IPS DF 4.7 (cell line): Measurements from ENCODE around the gene SLC6A11.

Source experiments
- DNase-seq: peaks from one replicate; pipeline ENCODE4 v3.0.0-alpha.2; 2013; ENCODE audit warnings: low spot score; ENCODE audit errors: extremely low read depth

The SLC6A11 gene

DNA sequence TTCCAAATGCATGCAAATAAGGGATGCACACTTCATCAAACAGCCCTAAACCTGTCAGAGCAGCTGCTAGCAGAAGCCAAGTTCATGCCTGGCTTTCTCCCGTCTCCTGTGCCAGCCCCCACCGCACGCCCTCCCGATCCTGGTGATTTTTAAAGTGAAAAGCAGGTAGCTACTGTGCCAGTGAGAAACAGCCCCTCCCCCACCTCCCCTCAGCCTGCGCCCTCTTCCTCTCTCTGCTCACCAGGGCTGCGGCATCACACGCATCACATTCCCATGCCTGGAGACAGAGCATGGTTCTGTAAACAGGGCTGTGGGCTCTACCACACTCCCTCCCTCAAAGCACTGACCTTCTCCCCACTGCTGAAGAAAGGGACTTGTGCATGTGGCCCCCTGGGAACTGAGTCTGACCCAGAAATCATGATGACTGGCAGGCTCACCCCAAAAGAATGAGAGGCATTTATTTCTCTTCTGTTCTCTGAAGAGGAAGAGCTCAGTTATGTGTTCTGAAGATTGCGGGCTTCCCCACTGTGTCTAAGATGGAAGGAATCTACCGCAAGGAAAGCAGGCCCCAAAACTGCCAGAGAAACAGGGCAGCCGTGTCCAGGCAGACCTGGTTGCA, 162.0 kb downstream of the SLC6A11 start:
- DNase-seq = no peak

DNA sequence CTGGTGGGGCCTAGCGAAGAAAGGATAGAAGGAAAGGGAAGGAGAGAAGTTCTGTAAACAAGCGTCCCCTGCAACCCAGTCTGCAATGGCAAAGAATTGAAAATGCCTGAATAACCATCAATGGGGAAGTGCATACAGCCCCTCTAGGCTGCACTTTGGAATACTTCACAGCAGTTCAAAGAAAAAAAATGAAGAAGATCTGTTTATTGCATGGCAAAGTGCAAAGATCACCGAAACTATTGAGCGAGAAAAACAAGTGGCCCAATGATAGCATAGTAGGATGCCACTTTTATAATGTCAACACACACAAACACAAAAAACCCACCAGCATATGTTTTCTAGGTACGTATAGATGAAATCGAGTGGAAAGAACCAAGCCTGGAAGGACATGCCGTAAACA, 162.9 kb downstream of the SLC6A11 start:
- no peak for DNase-seq

- DNase-seq = no peak
Observed at GRCh38 chr3:10980312-10980711, 164.3 kb downstream of the SLC6A11 start.

DNA sequence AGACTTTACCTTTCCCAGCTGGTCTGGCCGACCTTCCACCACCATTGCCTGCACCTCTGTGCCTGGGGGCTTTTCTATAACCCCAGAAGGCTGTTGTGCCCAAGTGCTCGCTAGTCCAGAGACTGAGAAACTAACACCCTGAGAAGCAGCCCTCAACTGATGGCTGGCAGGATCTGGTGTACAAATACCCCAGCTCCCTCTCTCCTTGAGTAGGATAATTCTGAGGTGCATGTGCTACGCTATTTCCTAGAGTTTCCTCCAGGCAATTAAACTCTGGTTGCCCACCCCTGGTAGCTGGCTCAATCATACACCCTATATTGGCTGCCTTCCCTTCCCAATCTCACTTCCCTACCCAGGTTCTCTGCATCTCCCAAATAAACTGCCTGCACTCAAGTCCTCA, 165.0 kb downstream of the SLC6A11 start:
- DNase-seq = no peak

GRCh38 chr3:10981961-10982360, 165.9 kb downstream of the SLC6A11 start:
- DNase-seq = no peak

GRCh38 chr3:10982782-10983181, 166.8 kb downstream of the SLC6A11 start:
- DNase-seq = no peak

GRCh38 chr3:10983219-10983916, 167.3 kb downstream of the SLC6A11 start:
- no peak for DNase-seq

- no peak for DNase-seq
Observed at GRCh38 chr3:10984371-10984896, 168.4 kb downstream of the SLC6A11 start.

DNA sequence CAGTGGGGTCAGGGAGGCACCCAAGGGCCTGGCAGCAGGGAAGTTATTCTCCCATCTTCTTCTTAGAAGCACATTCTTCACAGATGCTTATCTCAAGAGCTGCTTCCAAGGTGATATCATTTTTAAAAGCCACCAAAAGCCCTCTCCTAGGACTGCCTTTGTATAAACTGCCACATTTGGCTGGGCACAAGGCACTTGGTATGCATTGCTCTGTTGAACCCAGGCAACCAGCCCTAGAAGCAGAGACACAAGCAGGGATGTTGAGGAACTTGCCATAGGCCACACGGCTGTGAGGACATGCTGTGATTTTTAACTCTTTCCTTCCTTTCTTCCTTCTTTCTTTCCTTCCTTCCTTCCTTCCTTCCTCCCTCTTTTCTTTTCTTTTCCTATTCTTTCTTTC, 169.2 kb downstream of the SLC6A11 start:
- DNase-seq = no peak

DNA sequence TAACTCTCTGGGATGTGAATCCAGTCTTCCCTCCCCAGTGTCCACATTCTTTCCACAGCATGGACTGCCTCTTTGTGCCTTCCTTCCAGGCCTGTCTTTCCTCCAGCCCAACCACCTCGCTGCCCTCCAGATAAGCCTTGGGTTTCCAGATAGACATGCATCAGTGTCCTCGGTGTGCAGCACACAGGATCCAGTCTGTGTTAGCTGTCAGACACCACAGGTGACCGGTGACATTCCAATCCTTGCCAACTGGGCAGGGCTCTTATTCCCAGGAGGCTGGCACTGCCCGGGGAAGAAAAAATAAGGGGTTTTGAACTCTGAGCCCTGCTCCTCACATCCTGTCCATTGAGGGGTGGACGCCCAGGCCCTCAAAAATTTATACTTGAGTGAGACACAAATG, 170.6 kb downstream of the SLC6A11 start:
- no peak for DNase-seq

GRCh38 chr3:10988001-10988665, 172.1 kb downstream of the SLC6A11 start:
- no peak for DNase-seq

DNA sequence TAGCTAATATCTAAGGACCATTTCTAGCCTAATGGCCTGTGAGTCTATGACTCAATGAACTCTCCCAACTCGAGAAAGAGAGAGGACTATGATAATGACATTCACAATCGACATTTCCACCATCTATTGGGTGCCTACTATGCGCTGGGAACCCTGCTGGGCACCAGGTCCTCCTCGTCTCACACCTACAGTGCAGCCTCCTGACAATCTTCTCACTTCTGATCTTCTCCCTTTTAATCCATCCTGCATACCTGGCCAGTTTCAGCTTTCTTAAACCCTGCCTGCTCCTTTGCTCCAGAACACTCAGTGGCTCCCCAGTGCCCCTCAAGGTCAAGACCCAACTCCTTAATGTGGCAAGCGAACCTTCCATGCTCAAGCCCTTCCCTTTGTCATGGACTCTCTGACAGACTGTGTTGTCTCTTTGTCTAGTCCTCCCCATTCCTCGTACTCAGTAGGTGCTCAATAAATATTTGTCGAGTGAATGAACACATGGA, 173.0 kb downstream of the SLC6A11 start:
- DNase-seq = no peak
